Stromal cell of bone marrow (primary cell): ENCODE data around the gene PTBP3.
"Not testable (repeated sequence)": the region's sequence is repeated elsewhere in the genome, so short reads cannot be mapped to it uniquely, and the experiment has no call there.

Experiments used
- DNase-seq: peaks from one replicate; pipeline ENCODE4 v3.0.0-alpha.2; 2012; ENCODE audit warnings: low read depth

The PTBP3 gene, protein sequence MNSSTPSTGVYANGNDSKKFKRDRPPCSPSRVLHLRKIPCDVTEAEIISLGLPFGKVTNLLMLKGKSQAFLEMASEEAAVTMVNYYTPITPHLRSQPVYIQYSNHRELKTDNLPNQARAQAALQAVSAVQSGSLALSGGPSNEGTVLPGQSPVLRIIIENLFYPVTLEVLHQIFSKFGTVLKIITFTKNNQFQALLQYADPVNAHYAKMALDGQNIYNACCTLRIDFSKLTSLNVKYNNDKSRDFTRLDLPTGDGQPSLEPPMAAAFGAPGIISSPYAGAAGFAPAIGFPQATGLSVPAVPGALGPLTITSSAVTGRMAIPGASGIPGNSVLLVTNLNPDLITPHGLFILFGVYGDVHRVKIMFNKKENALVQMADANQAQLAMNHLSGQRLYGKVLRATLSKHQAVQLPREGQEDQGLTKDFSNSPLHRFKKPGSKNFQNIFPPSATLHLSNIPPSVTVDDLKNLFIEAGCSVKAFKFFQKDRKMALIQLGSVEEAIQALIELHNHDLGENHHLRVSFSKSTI

DNA sequence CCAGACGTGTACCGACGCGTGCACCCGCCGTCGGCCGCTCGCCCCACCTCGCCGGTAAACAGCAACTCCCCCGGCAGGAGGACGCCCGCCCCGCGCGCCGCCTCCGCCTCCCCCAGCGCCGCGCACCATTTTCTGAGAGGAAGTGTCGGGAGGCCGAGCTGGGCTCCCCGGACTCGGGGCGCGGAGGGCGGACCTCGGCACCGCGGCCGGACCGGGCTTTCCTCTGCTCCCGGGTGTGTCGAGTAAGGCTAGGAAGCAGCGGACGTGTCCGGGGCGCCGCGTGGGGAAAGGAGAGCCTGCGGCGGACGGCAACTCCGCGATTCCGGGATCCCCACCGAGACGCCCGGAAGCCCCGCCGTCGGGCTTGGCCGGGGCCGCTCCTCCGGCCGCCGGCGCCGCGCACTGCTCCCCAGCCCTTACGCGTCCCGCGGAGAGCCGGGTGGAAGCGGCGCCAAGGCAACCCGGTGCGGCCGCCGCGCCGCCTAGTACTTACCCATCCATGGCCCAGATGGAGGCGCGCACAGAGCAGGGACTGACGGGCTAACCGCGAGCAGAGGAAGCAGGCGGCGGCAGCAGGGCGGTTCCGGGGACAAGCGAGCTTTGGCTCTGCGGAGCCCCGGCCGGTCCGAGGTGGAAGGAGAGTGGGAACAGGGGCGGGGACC, at the start of gene PTBP3:
Gene PTBP3 (minus strand): TSS at position 643 of the 662 bp plus-strand sequence. CDS start 35,754 bp downstream, outside the sequence.
- peak; percentile 41 for DNase-seq

DNA sequence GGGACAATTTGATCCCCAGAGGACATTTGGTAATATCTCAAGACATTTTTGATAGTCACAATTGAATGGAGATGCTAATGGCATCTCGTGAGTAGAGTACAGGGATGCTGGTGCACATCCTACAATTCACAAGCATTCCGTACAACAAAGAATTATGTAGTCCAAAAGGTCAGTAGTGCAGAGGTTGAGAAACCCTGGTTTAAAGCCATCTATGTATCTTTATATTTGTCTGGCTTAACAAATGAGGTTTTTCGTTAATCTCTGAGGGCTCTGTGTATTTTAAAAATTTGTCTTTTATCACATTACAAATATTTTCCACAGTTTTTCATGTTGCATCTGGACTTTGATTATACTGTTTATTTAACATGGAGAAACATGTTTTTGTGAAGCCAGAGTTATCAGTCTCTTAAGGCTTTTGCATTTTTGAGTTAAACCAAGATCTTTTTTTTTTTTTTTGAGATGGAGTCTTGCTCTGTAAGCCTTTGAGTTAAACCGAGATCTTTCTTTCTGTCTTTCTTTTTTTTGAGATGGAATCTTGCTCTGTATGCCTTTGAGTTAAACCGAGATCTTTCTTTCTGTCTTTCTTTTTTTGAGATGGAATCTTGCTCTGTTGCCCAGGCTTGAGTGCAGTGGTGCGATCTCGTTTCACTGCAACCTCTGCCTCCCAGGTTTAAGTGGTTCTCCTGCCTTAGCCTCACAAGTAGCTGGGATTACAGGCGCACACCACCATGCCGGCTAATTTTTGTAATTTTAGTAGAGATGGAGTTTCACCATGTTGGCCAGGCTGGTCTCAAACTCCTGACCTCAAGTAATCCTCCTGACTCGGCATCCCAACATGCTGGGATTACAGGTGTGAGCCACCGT, 49.3 kb upstream of the PTBP3 start:
- no peak for DNase-seq

DNA sequence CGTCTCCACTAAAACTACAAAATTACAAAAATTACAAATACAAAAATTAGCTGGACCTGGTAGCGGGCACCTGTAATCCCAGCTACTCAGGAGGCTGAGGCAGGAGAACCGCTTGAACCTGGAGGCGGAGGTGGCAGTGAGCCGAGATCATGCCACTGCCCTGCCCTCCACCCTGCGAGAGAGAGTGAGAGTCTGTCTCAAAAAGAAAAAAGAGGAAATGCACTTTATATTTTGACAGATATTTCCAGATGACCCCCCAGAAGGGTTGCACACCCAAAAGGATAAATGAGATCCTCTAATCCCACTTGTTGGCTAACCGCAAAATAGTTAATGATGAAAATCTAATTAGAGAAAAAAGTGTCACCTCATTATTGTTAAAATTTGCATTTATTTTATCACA, 48.6 kb upstream of the PTBP3 start:
- no peak for DNase-seq

DNA sequence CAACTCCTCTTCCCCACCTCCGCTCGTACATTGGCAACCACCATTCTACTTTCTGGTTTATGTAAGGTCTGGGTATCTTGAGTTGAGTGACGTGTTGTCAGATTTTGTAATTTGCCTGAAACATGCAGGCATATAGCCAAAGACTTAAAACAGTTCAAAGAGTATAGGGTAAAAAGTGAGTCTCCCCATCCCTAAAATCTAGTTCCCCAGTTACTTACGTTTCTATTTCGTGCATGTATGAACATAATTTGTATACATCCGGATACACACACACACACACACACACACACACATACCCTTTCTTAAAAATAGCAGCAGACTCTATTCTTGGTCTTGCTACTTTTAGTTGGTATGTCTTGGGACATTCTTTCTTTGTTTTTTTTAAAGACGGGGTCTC, 47.4 kb upstream of the PTBP3 start:
- DNase-seq = peak; percentile 13

DNA sequence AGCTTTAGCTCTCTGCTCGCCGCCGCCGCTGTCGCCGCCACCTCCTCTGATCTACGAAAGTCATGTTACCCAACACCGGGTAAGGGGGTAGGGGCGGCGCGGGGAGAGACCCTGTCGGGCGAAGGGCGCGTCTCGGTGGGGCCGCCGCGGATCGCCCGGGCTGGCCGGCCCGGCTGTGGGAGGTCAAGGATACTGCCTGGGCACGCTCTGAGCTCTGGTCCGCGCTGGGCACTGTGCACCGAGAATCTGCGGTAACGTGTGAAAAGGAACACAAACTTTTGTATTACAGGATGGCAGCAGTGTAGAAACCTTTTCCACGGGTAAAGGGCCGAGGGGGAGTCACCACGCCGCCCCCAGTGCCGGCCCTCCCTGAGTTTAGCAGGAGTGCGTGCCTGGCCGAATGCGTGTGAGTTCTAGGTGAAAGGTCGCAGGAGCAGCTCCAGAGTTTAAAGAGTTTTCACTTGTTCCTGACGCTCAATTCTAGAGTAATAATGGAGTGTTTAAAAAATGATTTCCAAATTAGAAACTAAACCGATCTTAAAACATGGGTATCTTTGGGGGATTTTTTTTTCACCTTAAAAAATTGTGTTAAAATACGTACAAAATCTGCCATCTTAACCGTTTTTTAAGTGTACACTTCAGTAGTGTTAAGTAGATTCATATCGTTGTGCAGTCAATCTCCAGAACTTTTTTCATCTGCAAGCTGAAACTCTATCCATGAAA, 46.8 kb upstream of the PTBP3 start, which contains the start of gene HSDL2:
Gene HSDL2 (plus strand): TSS at position 7 of the 723 bp plus-strand sequence. CDS start 56 bp downstream, at position 63.
- DNase-seq = peak; percentile 26

DNA sequence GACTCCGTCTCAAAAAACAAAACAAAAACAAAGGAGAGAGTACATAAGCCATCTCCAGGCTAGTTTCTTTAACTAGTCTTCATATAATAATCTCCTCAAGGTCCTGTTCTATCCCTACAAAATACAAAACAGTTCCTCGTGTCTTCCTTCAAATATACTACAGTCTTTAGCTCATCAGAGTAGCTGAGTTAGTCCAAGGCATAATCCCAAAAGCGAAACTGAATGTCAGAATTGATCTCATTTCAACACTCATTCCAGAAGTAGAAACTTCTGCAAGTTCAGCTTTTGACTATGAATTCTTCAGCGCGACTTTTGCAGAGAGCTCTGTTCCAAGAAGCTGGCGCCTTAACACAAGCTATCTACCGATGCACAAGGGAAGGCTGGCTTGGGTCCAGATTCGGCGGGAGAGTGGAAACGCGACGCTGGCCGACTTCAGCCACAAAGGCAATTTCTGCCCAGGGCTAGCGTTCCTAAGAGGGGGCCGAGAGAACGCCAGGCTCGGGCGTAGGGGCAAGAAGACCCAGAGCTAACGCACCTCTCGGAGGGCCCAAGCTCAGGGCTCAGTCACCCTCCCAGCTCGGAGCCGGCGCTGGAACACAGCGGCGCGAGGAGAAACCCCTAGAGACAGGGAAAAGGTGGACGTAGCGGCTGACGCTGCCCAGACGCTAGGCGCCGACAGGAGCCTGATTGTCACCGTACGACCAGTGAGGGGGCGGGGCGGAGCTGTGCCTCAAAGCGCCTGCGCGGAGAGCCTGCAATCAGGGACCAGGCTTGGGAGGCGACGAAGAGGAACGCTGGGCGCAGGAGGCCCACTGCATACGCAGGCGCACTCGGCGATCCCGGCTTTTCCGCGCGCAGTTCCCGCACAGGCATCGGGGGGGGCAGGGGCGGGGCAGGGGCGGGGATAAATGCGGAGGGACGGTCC, 46.0 kb upstream of the PTBP3 start:
- peak; percentile 95 for DNase-seq

DNA sequence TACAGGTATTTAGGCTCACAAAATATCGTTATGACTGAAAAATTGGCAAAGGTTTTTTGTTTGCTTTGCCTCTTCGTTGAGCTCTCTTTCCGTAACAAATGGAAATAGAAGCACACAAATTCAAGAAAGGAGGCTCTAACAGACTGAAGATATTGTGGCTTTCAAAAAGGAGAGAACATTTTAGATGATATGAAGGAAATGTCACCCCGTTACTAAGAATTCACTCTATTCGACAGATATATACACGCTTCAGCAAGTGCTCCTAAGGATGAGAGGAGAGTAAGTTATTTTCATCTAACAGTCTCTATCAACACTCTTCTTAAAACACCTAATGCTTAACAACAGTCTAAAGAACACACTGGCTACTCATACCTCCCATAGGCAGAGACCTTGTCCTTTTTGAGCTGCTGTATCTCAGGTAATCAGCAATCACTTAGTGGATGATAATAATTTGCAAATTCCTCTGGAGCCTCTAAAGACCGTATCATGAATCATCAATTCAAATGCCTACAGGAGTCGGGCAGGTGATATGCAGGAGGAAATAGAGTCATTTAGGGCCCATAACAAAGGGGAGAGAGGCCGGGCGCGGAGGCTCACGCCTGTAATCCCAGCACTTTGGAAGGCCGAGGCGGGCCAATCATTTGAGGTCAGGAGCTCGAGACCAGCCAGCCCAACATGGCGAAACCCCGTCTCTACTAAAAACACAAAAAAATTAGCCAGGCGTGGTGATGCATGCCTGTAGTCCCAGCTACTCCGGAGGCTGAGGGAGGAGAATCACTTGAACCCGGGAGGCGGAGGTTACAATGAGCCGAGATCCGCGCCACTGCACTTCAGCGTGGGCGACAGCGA, 45.1 kb upstream of the PTBP3 start:
- no peak for DNase-seq

DNA sequence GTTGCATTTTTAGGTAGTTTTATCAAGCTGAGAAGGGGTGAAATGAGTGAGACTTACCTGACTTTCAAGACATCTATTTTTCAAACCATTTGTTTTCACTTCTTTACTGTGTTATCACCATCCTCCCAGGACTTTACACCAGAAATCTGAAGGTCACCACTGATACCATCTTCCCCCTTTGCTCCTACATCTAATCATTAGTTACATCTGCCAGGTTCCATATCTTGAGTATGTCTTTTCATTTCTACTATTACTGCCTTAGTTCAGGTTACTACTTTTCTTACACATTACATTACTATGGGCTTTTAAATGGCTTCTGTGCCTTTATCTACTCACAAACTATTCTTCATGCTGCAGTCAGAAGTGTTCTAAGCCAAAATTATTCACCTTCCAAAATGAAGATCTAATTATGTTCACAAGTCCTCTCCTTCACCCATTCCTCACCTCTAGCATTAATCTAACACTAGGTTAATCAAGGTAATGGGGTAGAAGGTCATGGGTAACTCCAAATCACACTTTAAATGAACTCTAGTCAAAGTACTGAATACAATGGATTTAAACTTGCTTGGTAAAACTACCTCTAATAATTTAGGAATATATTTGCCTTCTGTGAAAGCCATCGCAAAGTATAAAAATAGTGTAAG, 44.4 kb upstream of the PTBP3 start:
- DNase-seq = no peak

DNA sequence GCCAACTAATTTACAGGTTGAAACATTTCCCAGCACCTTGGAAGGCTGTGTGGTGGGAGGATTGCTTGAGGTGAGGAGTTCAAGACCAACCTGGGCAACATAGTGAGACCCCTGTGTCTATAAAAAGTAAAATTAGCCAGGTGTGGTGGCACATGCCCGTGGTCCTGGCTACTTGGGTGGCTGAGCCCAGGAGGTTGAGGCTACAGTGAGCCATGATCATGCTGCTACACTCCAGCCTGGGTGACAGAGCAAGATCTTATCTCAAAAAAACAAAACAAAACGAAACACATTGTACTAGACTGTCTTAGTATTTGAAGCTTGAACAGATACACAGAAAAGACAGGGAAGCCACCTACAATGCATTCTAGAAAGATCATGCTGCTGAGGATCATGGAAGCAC, 43.7 kb upstream of the PTBP3 start:
- DNase-seq = no peak

DNA sequence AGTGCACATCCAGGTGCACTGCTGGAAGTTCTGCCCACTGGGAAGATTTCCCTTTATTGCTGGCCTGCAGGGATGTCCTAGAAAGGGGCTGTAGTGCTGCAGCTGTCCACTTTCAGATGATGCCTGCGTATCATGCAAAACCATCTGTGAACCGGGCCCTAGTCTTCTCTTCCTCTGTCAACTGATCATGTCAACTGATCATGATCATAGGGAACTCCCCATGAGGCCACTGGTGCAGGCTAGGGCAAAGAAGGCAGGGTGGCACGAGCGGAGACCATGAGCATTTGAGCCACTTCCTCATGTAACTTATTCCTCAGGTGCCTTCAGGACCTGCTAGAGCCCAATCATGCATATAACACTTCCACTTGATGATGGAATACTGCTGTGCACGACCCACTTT, 41.9 kb upstream of the PTBP3 start:
- DNase-seq = no peak

DNA sequence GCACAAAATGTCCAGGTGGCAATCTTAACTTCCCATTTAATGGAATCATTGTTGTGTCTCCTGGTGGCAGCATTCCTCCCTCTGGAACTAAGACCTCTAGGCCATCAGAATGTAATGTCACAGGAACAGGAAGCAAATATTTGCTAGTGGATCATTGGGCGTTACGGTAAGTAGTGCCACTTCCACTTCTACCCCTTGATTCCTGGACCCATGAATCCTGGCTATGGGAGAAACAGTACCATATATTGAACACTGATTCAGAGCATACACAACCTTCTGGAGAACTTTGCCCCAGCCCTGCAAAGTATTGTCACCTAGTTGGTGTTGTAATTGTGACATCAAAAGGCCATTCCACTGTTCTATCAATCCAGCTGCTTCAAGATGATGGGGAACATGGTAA, 40.8 kb upstream of the PTBP3 start:
- DNase-seq = not testable (repeated sequence)

DNA sequence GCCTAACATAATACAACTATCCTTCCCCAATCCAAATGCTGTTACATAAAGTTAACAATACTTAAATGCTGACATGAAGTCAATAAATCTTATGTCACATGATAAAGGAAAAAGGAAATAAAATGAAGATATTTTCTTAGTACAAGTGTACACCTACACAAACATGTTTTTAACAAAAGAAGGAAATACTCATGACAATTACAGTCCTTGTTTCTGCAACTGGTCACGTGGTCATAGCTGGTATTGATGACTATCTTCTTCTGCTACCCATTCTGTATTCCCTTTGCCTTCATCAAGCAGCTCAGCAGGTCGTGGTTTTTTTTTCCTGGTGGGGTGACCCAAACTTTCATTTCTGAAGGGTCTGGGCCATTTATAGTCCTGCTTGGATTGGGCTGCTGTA, 40.2 kb upstream of the PTBP3 start:
- DNase-seq = not testable (repeated sequence)

DNA sequence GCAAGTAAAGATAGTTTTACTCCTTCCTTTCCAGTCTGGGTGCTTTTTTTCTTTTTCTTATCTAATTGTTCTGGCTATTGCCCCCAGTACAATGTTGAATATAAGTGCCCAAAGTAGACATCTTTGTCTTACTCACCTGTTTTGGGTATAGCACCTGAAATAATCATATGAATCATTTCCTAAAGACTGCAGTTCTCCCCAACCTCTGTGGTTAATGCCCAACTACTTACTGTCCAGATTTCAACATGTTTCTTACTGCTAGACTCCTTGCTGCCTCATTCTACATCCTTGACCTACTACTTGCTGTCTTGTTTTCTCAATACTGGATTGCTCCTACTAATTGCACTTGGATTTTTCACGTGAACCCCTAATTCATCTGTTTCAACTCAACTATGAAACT, 37.6 kb upstream of the PTBP3 start:
- no peak for DNase-seq

DNA sequence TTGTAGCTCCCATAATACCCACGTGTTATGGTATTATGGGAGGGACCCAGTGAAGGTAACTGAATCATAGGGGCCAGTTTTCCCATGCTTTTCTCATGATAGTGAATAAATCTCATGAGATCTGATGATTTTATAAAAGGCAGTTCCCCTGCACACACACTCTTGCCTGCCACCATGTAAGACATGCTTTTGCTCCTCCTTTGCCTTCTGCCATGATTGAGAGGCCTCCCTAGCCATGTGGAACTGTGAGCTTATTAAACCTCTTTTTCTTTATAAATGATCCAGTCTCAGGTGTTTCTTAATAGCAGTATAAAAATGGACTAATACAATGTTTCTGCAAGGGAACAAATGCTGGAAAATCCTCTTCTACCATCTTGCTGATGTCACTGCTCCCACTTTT, 36.4 kb upstream of the PTBP3 start:
- no peak for DNase-seq

DNA sequence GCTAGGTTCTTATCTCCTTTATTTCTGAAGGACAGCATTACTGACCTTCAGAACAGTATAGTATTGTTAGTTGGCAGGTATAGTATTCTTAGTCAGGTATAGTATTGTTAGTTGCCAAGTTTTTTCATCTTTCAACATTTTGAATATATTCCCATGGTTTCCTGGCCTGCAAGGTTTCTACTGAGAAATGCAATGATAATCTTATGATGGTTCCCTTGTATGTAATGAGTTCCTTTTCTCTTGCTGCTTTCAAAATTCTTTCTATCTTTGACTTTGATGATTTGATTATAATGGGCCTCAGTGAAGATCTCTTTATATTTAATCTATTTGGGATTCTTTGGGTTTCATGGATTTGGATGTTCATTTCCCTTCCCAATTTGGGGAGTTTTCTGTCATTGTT, 34.0 kb upstream of the PTBP3 start:
- DNase-seq = no peak

DNA sequence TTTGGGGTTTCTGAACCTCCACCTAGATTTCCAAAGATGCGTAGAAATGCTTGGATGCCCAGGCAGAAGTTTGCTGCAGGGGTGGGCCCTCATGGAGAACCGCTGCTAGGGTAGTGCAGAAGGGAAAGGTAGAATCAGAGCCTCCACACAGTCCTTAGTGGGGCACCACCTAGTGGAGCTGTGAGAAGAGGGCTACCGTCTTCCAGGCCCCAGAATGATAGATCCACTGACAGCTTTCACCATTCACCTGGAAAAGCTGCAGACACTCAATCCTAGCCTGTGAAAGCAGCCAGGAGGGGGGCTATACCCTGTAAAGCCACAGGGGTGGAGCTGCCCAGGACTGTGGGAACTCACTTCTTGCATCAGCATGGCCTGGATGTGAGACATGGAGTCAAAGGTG, 33.2 kb upstream of the PTBP3 start:
- no peak for DNase-seq

DNA sequence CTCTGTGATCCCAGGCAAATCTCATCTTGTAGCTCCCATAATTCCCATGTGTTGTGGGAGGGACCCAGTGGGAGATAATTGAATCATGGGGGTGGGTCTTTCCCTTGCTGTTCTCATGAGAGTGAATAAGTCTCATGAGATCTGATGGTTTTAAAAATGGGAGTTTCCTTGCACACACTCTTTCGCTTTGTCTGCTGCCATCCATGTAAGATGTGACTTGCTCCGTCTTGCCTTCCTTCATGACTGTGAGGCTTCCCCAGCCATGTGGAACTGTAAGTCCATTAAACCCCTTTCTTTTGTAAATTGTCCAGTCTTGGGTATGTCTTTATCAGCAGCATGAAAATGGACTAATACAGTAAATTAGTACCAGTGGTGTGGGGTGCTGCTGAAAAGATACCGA, 31.8 kb upstream of the PTBP3 start:
- DNase-seq = not testable (repeated sequence)

DNA sequence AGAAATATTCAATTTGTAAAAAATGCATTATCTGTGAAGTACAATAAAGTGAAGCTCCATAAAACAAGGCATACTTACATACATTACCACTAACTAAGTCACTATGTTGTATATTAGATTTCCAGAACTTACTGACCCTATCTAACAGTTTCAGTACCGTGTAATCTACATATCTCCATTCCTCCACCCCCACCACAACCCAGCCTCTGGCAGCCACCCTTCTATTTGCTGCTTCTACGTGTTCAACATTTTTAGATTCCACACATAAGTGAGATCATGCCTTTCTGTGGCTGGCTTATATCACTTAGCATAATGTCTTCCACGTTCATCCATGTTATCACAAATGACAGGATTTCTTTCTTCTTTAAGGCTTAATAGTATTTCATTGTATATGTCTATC, 31.3 kb upstream of the PTBP3 start:
- DNase-seq = no peak

DNA sequence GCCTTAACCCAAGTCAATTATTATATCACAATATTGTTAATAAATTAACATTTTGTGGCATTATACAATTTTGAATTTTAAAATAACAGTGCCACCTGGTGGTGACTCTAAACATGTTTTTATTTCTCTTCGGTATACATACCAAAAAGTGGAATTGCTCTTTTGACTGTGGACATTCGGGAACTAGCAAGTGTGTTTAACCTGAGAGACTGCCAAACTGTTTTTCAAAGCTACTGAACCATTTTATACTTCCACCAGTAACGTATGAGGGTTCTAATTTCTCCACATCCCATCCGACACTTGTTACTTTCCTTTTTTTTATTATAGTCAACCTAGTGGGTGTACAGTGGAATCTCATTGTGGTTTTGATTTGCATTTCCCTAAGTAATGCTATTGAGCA, 28.2 kb upstream of the PTBP3 start:
- no peak for DNase-seq
